ENCODE data around the gene TTC7B.

The TTC7B gene

GRCh38 chr14:90616313-90616712 lies 199.9 kb downstream of the TTC7B start:
- no peak overlapping the region for H2AFZ ChIP-seq (ENCODE audit: insufficient read depth, low read length, poor library complexity)
- H3K4me3 ChIP-seq (ENCODE audit: low read depth, low read length): no peak overlapping the region
- H3K36me3 ChIP-seq (ENCODE audit: control insufficient read depth in 1 of 2, insufficient read depth in 2 of 2, low read length in 2 of 2): peaks cover 6 to 10% of the 10 kb centered on the region in 2 experiments
- peaks cover 3% of the 10 kb centered on the region for H3K79me1 ChIP-seq (ENCODE audit: low read length)
- no peak overlapping the region for H3K23ac ChIP-seq (ENCODE audit: low read length)
- no peak overlapping the region for H3K4me2 ChIP-seq (ENCODE audit: low read length)
- H3K4me1 ChIP-seq (ENCODE audit: control insufficient read depth in 1 of 2, insufficient read depth in 2 of 2, low read length in 2 of 2): peaks cover 3 to 18% of the 10 kb centered on the region in 2 experiments
- H4K12ac ChIP-seq (ENCODE audit: low read depth, low read length): no peak overlapping the region
- no peak overlapping the region for H3K14ac ChIP-seq (ENCODE audit: low read length)
- H3K9ac ChIP-seq (ENCODE audit: low read length): no peak overlapping the region
- no peak overlapping the region for H2AK5ac ChIP-seq (ENCODE audit: low read length)
- no peak overlapping the region for H2BK5ac ChIP-seq (ENCODE audit: low read depth, low read length, poor library complexity)
- H3K18ac ChIP-seq (ENCODE audit: low read length): no peak overlapping the region
- no peak overlapping the region for H4K8ac ChIP-seq (ENCODE audit: low read depth, low read length)
- no peaks in the 10 kb centered on the region for H3K9me3 ChIP-seq (ENCODE audit: insufficient read depth, low read depth, low read length)
- WGBS (ENCODE audit: extremely low coverage, insufficient coverage, insufficient read length): no CpG with 5 or more reads among the region's 10 CpGs
- no peak overlapping the region for H3K4ac ChIP-seq (ENCODE audit: low read depth, low read length)
- H3K79me2 ChIP-seq (ENCODE audit: control insufficient read depth, insufficient read depth, low read length, poor library complexity): no peaks in the 10 kb centered on the region
- no peak overlapping the region for H2BK12ac ChIP-seq (ENCODE audit: low read length)
- H3K27ac ChIP-seq (ENCODE audit: low read depth, low read length): no peak overlapping the region
- no peak overlapping the region for H4K91ac ChIP-seq (ENCODE audit: low read depth, low read length)
- DNase-seq: no peak
- no peaks in the 10 kb centered on the region for H3K27me3 ChIP-seq (ENCODE audit: insufficient read depth, low read length)
- no peak overlapping the region for H2BK120ac ChIP-seq (ENCODE audit: insufficient read depth, low read length, poor library complexity)

GRCh38 chr14:90615517-90616060 lies 200.6 kb downstream of the TTC7B start:
- H3K9ac ChIP-seq (ENCODE audit: low read length): no peak overlapping the region
- no CpG with 5 or more reads among the region's 9 CpGs for WGBS (ENCODE audit: extremely low coverage, insufficient coverage, insufficient read length)
- no peak overlapping the region for H4K12ac ChIP-seq (ENCODE audit: low read depth, low read length)

GRCh38 chr14:90614696-90615516 lies 201.3 kb downstream of the TTC7B start:
- H2AFZ ChIP-seq (ENCODE audit: insufficient read depth, low read length, poor library complexity): no peak overlapping the region

More at GRCh38 chr14:90615517-90616060, 200.6 kb downstream of the TTC7B start:
- no peak overlapping the region for H2BK120ac ChIP-seq (ENCODE audit: insufficient read depth, low read length, poor library complexity)
- H3K14ac ChIP-seq (ENCODE audit: low read length): no peak overlapping the region
- H3K27ac ChIP-seq (ENCODE audit: low read depth, low read length): no peak overlapping the region
- H2AK5ac ChIP-seq (ENCODE audit: low read length): no peak overlapping the region
- no peak overlapping the region for H2AFZ ChIP-seq (ENCODE audit: insufficient read depth, low read length, poor library complexity)
- no peaks in the 10 kb centered on the region for H3K9me3 ChIP-seq (ENCODE audit: insufficient read depth, low read depth, low read length)
- no peak overlapping the region for H2BK5ac ChIP-seq (ENCODE audit: low read depth, low read length, poor library complexity)
- no peak overlapping the region for H3K4me2 ChIP-seq (ENCODE audit: low read length)
- H3K4me3 ChIP-seq (ENCODE audit: low read depth, low read length): no peak overlapping the region
- no peak overlapping the region for H4K91ac ChIP-seq (ENCODE audit: low read depth, low read length)
- H3K4me1 ChIP-seq (ENCODE audit: control insufficient read depth in 1 of 2, insufficient read depth in 2 of 2, low read length in 2 of 2): peaks cover 3 to 18% of the 10 kb centered on the region in 2 experiments
- H3K18ac ChIP-seq (ENCODE audit: low read length): no peak overlapping the region
- peaks cover 3% of the 10 kb centered on the region for H3K79me1 ChIP-seq (ENCODE audit: low read length)
- no peak overlapping the region for H3K23ac ChIP-seq (ENCODE audit: low read length)
- H3K79me2 ChIP-seq (ENCODE audit: control insufficient read depth, insufficient read depth, low read length, poor library complexity): no peaks in the 10 kb centered on the region
- H3K27me3 ChIP-seq (ENCODE audit: insufficient read depth, low read length): no peaks in the 10 kb centered on the region
- peaks cover 5 to 6% of the 10 kb centered on the region in 2 experiments for H3K36me3 ChIP-seq (ENCODE audit: control insufficient read depth in 1 of 2, insufficient read depth in 2 of 2, low read length in 2 of 2)
- H2BK12ac ChIP-seq (ENCODE audit: low read length): no peak overlapping the region
- H3K4ac ChIP-seq (ENCODE audit: low read depth, low read length): no peak overlapping the region
- H4K8ac ChIP-seq (ENCODE audit: low read depth, low read length): no peak overlapping the region
- no peak for DNase-seq

GRCh38 chr14:90613997-90614396 lies 202.2 kb downstream of the TTC7B start:
- no peak overlapping the region for H3K9ac ChIP-seq (ENCODE audit: low read length)
- WGBS (ENCODE audit: extremely low coverage, insufficient coverage, insufficient read length): no CpG with 5 or more reads among the region's 4 CpGs
- DNase-seq: no peak
- no peak overlapping the region for H3K4me2 ChIP-seq (ENCODE audit: low read length)
- H3K79me2 ChIP-seq (ENCODE audit: control insufficient read depth, insufficient read depth, low read length, poor library complexity): no peaks in the 10 kb centered on the region
- no peak overlapping the region for H3K14ac ChIP-seq (ENCODE audit: low read length)
- no peak overlapping the region for H2AFZ ChIP-seq (ENCODE audit: insufficient read depth, low read length, poor library complexity)
- no peak overlapping the region for H3K27ac ChIP-seq (ENCODE audit: low read depth, low read length)
- H4K12ac ChIP-seq (ENCODE audit: low read depth, low read length): no peak overlapping the region
- H3K4me1 ChIP-seq (ENCODE audit: control insufficient read depth in 1 of 2, insufficient read depth in 2 of 2, low read length in 2 of 2): peaks cover 3 to 18% of the 10 kb centered on the region in 2 experiments
- peaks cover 2% of the 10 kb centered on the region for H3K9me3 ChIP-seq (ENCODE audit: insufficient read depth, low read depth, low read length)
- no peak overlapping the region for H2AK5ac ChIP-seq (ENCODE audit: low read length)
- H3K36me3 ChIP-seq (ENCODE audit: control insufficient read depth in 1 of 2, insufficient read depth in 2 of 2, low read length in 2 of 2): peaks cover 8 to 9% of the 10 kb centered on the region in 2 experiments
- H3K4me3 ChIP-seq (ENCODE audit: low read depth, low read length): no peak overlapping the region
- no peak overlapping the region for H2BK12ac ChIP-seq (ENCODE audit: low read length)
- H3K4ac ChIP-seq (ENCODE audit: low read depth, low read length): no peak overlapping the region
- no peaks in the 10 kb centered on the region for H3K27me3 ChIP-seq (ENCODE audit: insufficient read depth, low read length)
- H3K79me1 ChIP-seq (ENCODE audit: low read length): peaks cover 3% of the 10 kb centered on the region
- no peak overlapping the region for H2BK120ac ChIP-seq (ENCODE audit: insufficient read depth, low read length, poor library complexity)
- H3K18ac ChIP-seq (ENCODE audit: low read length): no peak overlapping the region
- no peak overlapping the region for H2BK5ac ChIP-seq (ENCODE audit: low read depth, low read length, poor library complexity)
- H4K91ac ChIP-seq (ENCODE audit: low read depth, low read length): no peak overlapping the region
- no peak overlapping the region for H4K8ac ChIP-seq (ENCODE audit: low read depth, low read length)
- H3K23ac ChIP-seq (ENCODE audit: low read length): no peak overlapping the region

More at GRCh38 chr14:90614696-90615516, 201.3 kb downstream of the TTC7B start:
- Histone ChIP-seq H3K27ac (ENCODE audit: low read depth, low read length) (no peak overlapping the region), H2BK12ac (ENCODE audit: low read length) (no peak overlapping the region), H3K18ac (ENCODE audit: low read length) (no peak overlapping the region), H3K36me3 (ENCODE audit: control insufficient read depth in 1 of 2, insufficient read depth in 2 of 2, low read length in 2 of 2) (peaks cover 8 to 9% of the 10 kb centered on the region in 2 experiments), H3K9me3 (ENCODE audit: insufficient read depth, low read depth, low read length) (peaks cover 2% of the 10 kb centered on the region), H3K4me3 (ENCODE audit: low read depth, low read length) (no peak overlapping the region), H3K4ac (ENCODE audit: low read depth, low read length) (no peak overlapping the region), H3K9ac (ENCODE audit: low read length) (no peak overlapping the region), H2BK120ac (ENCODE audit: insufficient read depth, low read length, poor library complexity) (no peak overlapping the region), H4K91ac (ENCODE audit: low read depth, low read length) (no peak overlapping the region), H4K12ac (ENCODE audit: low read depth, low read length) (no peak overlapping the region), H3K79me1 (ENCODE audit: low read length) (peaks cover 3% of the 10 kb centered on the region), H4K8ac (ENCODE audit: low read depth, low read length) (no peak overlapping the region), H3K27me3 (ENCODE audit: insufficient read depth, low read length) (no peaks in the 10 kb centered on the region), H3K23ac (ENCODE audit: low read length) (no peak overlapping the region), H3K14ac (ENCODE audit: low read length) (no peak overlapping the region), H3K79me2 (ENCODE audit: control insufficient read depth, insufficient read depth, low read length, poor library complexity) (no peaks in the 10 kb centered on the region), H2BK5ac (ENCODE audit: low read depth, low read length, poor library complexity) (no peak overlapping the region), H3K4me1 (ENCODE audit: control insufficient read depth in 1 of 2, insufficient read depth in 2 of 2, low read length in 2 of 2) (peaks cover 3 to 18% of the 10 kb centered on the region in 2 experiments), H3K4me2 (ENCODE audit: low read length) (no peak overlapping the region), H2AK5ac (ENCODE audit: low read length) (no peak overlapping the region)
- DNase-seq: no peak
- no CpG with 5 or more reads among the region's 10 CpGs for WGBS (ENCODE audit: extremely low coverage, insufficient coverage, insufficient read length)

Measured in trophoblast cell (in vitro differentiated cells and primary cell).